SJCRH30 (cell line): ENCODE data around the gene TOP1. TPM values are rescaled to one million over a fixed set of nuclear protein-coding genes. Genes with fewer than 3 reads are reported as not detected.

Source experiments
- DNase-seq, 2 experiments: peaks; one replicate each; pipeline ENCODE4 v3.0.0-alpha.2; 2015 to 2020
- H3K27ac ChIP-seq: fragments of 250-450 bp; sonication (Bioruptor Pico); 2 replicates; pipeline ENCODE4 v1.5.1; 2020; ENCODE audit warnings: mild to moderate bottlenecking, moderate library complexity
- H3K27me3 ChIP-seq: fragments of 250-450 bp; sonication (Bioruptor Pico); 2 replicates; pipeline ENCODE4 v1.5.1; 2020; ENCODE audit warnings: mild to moderate bottlenecking, moderate library complexity
- H3K36me3 ChIP-seq: fragments of 250-450 bp; sonication (Bioruptor Pico); 2 replicates; pipeline ENCODE4 v1.5.1; 2020; ENCODE audit warnings: mild to moderate bottlenecking, moderate library complexity
- H3K4me1 ChIP-seq: fragments of 250-450 bp; sonication (Bioruptor Pico); 2 replicates; pipeline ENCODE4 v1.5.1; 2020; ENCODE audit warnings: mild to moderate bottlenecking, moderate library complexity
- H3K4me3 ChIP-seq: fragments of 250-450 bp; sonication (Bioruptor Pico); 2 replicates; pipeline ENCODE4 v1.5.1; 2020; ENCODE audit warnings: mild to moderate bottlenecking, moderate library complexity
- H3K9me3 ChIP-seq: fragments of 250-450 bp; sonication (Bioruptor Pico); replicated peaks from 2 replicates; pipeline ENCODE4 v1.5.1; 2020; ENCODE audit warnings: mild to moderate bottlenecking, moderate library complexity
- total RNA-seq: library from RNA; depleted of rRNA; stranded (reverse); fragments of >200 nt; shearing (Covaris generic); gene quantifications from 2 replicates; pipeline ENCODE4 v1.2.3, GENCODE V29; 2014

TOP1 gene
- total RNA-seq, 1 experiment from 2014 or later, result 71.9 TPM

GRCh38 chr20:41052742-41053419, 24.3 kb downstream of the TOP1 start:
- Histone ChIP-seq H3K36me3 (peaks cover 24% of the 10 kb centered on the region), H3K27me3 (no peaks in the 10 kb centered on the region), H3K4me1 (peaks cover 27% of the 10 kb centered on the region), H3K9me3 (no peaks in the 10 kb centered on the region), H3K4me3 (no peak overlapping the region), H3K27ac (no peak overlapping the region)
- DNase-seq, result no peak

GRCh38 chr20:41054070-41054846, 25.6 kb downstream of the TOP1 start:
- Histone ChIP-seq H3K36me3 (peaks cover 24% of the 10 kb centered on the region), H3K9me3 (no peaks in the 10 kb centered on the region), H3K27me3 (no peaks in the 10 kb centered on the region), H3K4me1 (peaks cover 13% of the 10 kb centered on the region), H3K4me3 (no peak overlapping the region), H3K27ac (no peak overlapping the region)
- no peak for DNase-seq

GRCh38 chr20:41054847-41055230, 26.2 kb downstream of the TOP1 start:
- Histone ChIP-seq H3K27ac (no peak overlapping the region), H3K4me1 (peaks cover 7% of the 10 kb centered on the region), H3K9me3 (no peaks in the 10 kb centered on the region), H3K27me3 (no peaks in the 10 kb centered on the region), H3K36me3 (peaks cover 24% of the 10 kb centered on the region), H3K4me3 (no peak overlapping the region)
- no peak for DNase-seq

GRCh38 chr20:41055679-41056078, 27.1 kb downstream of the TOP1 start:
- Histone ChIP-seq H3K9me3 (no peaks in the 10 kb centered on the region), H3K4me1 (0 out of 2 replicates have a peak, but pooled peaks cover 5% of the 10 kb centered on the region), H3K27ac (no peak overlapping the region), H3K4me3 (no peak overlapping the region), H3K27me3 (no peaks in the 10 kb centered on the region), H3K36me3 (peaks cover 26% of the 10 kb centered on the region)
- DNase-seq, result no peak

- no peaks in the 10 kb centered on the region for H3K9me3 ChIP-seq
- no peaks in the 10 kb centered on the region for H3K27me3 ChIP-seq
- H3K4me3 ChIP-seq, result no peak overlapping the region
- 0 out of 2 replicates have a peak, but pooled peaks cover 2% of the 10 kb centered on the region for H3K4me1 ChIP-seq
- H3K27ac ChIP-seq, result no peak overlapping the region
- no peak for DNase-seq
- H3K36me3 ChIP-seq, result peaks cover 49% of the 10 kb centered on the region
These were observed 29.5 kb downstream of the TOP1 start for GRCh38 chr20:41057999-41058673.

- no peak for DNase-seq
- 0 out of 2 replicates have a peak, but pooled peaks cover 2% of the 10 kb centered on the region for H3K4me1 ChIP-seq
- no peak overlapping the region for H3K4me3 ChIP-seq
- peaks cover 51% of the 10 kb centered on the region for H3K36me3 ChIP-seq
- H3K27ac ChIP-seq, result no peak overlapping the region
- no peaks in the 10 kb centered on the region for H3K27me3 ChIP-seq
- no peaks in the 10 kb centered on the region for H3K9me3 ChIP-seq
These were observed 30.3 kb downstream of the TOP1 start for GRCh38 chr20:41058674-41059635.

GRCh38 chr20:41061155-41061554, 32.5 kb downstream of the TOP1 start:
- no peak overlapping the region for H3K27ac ChIP-seq
- H3K4me1 ChIP-seq, result no peaks in the 10 kb centered on the region
- H3K36me3 ChIP-seq, result peaks cover 61% of the 10 kb centered on the region
- no peaks in the 10 kb centered on the region for H3K27me3 ChIP-seq
- H3K9me3 ChIP-seq, result no peaks in the 10 kb centered on the region
- DNase-seq, result no peak
- no peak overlapping the region for H3K4me3 ChIP-seq

GRCh38 chr20:41063442-41063841, 34.8 kb downstream of the TOP1 start:
- no peak overlapping the region for H3K4me3 ChIP-seq
- H3K36me3 ChIP-seq, result peaks cover 76% of the 10 kb centered on the region
- H3K27me3 ChIP-seq, result no peaks in the 10 kb centered on the region
- DNase-seq, result no peak
- H3K4me1 ChIP-seq, result no peaks in the 10 kb centered on the region
- H3K9me3 ChIP-seq, result no peaks in the 10 kb centered on the region
- H3K27ac ChIP-seq, result no peak overlapping the region

- Histone ChIP-seq H3K27me3 (no peaks in the 10 kb centered on the region), H3K9me3 (no peaks in the 10 kb centered on the region), H3K4me3 (no peak overlapping the region), H3K36me3 (peaks cover 86% of the 10 kb centered on the region), H3K4me1 (no peaks in the 10 kb centered on the region), H3K27ac (no peak overlapping the region)
- DNase-seq, result no peak
These were observed 35.8 kb downstream of the TOP1 start for GRCh38 chr20:41064377-41064776.

- Histone ChIP-seq H3K27me3 (no peaks in the 10 kb centered on the region), H3K4me3 (no peak overlapping the region), H3K4me1 (no peaks in the 10 kb centered on the region), H3K36me3 (peaks cover 93% of the 10 kb centered on the region), H3K9me3 (no peaks in the 10 kb centered on the region), H3K27ac (no peak overlapping the region)
- no peak for DNase-seq
These were observed 37.1 kb downstream of the TOP1 start for GRCh38 chr20:41065716-41066115.

GRCh38 chr20:41068806-41069205, 40.2 kb downstream of the TOP1 start:
- peaks cover 12% of the 10 kb centered on the region for H3K4me1 ChIP-seq

GRCh38 chr20:41072190-41072863, 43.7 kb downstream of the TOP1 start:
- peak; percentile 12 to 37 for DNase-seq
- Histone ChIP-seq H3K4me1 (peaks cover 16% of the 10 kb centered on the region), H3K36me3 (peaks cover 72% of the 10 kb centered on the region), H3K9me3 (no peaks in the 10 kb centered on the region), H3K4me3 (no peak overlapping the region), H3K27ac (no peak overlapping the region), H3K27me3 (no peaks in the 10 kb centered on the region)

More at GRCh38 chr20:41068806-41069205, 40.2 kb downstream of the TOP1 start:
- no peak overlapping the region for H3K27ac ChIP-seq
- H3K27me3 ChIP-seq, result no peaks in the 10 kb centered on the region
- H3K4me3 ChIP-seq, result no peak overlapping the region
- H3K36me3 ChIP-seq, result peaks cover 77% of the 10 kb centered on the region
- no peaks in the 10 kb centered on the region for H3K9me3 ChIP-seq
- no peak for DNase-seq

- H3K4me1 ChIP-seq, result peaks cover 16% of the 10 kb centered on the region
- no peak overlapping the region for H3K27ac ChIP-seq
- peaks cover 72% of the 10 kb centered on the region for H3K36me3 ChIP-seq
- H3K27me3 ChIP-seq, result no peaks in the 10 kb centered on the region
- no peak overlapping the region for H3K4me3 ChIP-seq
- no peak for DNase-seq
- H3K9me3 ChIP-seq, result no peaks in the 10 kb centered on the region
These were observed 44.3 kb downstream of the TOP1 start for GRCh38 chr20:41072915-41073314.

- H3K36me3 ChIP-seq, result peaks cover 71% of the 10 kb centered on the region
- no peaks in the 10 kb centered on the region for H3K9me3 ChIP-seq
- no peak for DNase-seq
- no peak overlapping the region for H3K27ac ChIP-seq
- H3K27me3 ChIP-seq, result no peaks in the 10 kb centered on the region
- no peak overlapping the region for H3K4me3 ChIP-seq
- H3K4me1 ChIP-seq, result peaks cover 16% of the 10 kb centered on the region
These were observed 45.8 kb downstream of the TOP1 start for GRCh38 chr20:41074441-41074840.
